DMS53 (cell line): ENCODE results near the gene DDX6.
A peak's percentile ranks its signal among the peaks of the same experiment; 100 is the strongest.
"Not testable (repeated sequence)": the region's sequence is repeated elsewhere in the genome, so short reads cannot be mapped to it uniquely, and the experiment has no call there.

Source experiments
- DNase-seq: peaks from one replicate; lab custom pipeline; 2025; lab: John Stamatoyannopoulos, UW

The DDX6 gene

DNA sequence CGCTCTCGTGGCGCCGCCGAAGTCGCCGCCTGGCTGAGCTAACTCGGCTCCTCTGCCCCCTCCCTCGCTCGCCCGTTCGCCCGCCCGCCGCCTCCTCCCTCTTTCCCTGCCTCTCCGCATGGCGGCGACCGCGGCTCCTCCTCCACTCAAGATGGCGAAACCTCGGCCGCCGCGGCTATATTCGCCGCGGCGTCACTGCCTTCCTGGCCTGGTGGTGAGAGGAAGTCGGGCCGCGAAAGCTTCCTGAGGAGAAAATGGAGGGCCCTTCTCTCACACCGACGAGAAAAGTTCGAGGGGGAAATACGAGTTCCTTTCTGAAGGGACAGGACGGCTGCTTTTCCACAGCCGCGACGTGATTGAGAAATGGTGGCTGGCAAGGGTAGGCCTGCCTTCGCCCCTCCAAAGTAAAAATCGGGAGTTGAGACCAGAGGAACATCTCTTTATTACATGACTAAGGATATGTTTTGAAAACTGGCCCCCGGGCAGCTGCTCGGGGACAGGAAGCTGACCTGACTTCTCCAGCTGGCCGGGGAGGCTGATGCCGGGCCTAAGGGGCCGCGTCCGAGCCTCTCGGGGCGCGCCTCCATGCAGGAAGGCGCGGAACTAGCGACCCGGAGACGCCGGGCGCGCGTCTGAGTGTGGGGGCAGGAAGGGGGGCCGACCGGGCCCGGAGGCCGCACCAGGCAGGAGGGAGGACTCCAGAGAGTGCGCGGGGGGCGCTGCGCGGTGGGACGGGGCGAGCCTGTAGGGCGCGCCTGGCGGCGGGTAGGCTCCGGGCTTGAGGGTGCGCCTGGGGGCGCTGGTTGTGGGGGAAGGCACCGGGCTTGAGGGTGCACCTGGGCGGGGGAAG is at the start of gene DDX6:
DDX6 (minus strand) TSS at position 54 of the 850 bp plus-strand sequence. CDS start 4,913 bp downstream, outside the sequence.
- DNase-seq: peak; percentile 95

- no peak for DNase-seq
Measured at GRCh38 chr11:118838905-118839553, 48.1 kb upstream of the DDX6 start.

DNA sequence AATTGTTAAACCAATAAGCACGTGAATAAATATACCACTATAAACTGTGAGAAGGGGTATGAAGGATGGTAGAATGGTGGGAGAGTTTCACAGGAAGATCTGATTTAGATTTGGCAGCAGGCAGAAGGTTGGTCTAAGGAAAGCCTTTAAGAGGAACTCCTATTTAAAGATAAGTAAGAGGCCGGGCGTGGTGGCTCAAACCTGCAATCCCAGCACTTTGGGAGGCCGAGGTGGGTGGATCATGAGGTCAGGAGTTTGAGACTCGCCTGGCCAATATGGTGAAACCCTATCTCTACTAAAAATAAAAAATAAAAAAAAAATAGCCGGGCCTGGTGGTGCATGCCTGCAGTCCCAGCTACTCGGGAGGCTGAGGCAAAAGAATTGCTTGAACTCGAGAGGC is 46.9 kb upstream of the DDX6 start:
- no peak for DNase-seq

- peak; percentile 24 for DNase-seq
Measured at GRCh38 chr11:118834427-118835028, 43.6 kb upstream of the DDX6 start.

- DNase-seq: no peak
Measured at GRCh38 chr11:118827118-118827517, 36.2 kb upstream of the DDX6 start.

- not testable (repeated sequence) for DNase-seq
Measured at GRCh38 chr11:118822936-118823510, 32.1 kb upstream of the DDX6 start.

GRCh38 chr11:118820412-118821357 is 29.7 kb upstream of the DDX6 start:
- DNase-seq: peak; percentile 33

DNA sequence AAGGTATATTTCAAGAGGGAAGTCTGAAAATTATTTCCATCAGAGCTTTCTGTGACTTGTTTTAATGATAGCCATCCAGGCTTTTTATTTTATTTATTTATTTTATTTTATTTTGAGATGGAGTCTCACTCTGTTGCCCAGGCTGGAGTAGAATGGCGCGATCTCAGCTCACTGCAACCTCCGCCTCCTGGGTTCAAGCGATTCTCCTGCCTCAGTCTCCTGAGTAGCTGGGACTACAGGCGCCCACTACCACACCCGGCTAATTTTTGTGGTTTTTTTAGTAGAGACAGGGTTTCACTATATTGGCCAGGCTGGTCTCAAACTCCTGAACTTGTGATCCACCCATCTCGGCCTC is 29.0 kb upstream of the DDX6 start:
- DNase-seq: not testable (repeated sequence)

DNA sequence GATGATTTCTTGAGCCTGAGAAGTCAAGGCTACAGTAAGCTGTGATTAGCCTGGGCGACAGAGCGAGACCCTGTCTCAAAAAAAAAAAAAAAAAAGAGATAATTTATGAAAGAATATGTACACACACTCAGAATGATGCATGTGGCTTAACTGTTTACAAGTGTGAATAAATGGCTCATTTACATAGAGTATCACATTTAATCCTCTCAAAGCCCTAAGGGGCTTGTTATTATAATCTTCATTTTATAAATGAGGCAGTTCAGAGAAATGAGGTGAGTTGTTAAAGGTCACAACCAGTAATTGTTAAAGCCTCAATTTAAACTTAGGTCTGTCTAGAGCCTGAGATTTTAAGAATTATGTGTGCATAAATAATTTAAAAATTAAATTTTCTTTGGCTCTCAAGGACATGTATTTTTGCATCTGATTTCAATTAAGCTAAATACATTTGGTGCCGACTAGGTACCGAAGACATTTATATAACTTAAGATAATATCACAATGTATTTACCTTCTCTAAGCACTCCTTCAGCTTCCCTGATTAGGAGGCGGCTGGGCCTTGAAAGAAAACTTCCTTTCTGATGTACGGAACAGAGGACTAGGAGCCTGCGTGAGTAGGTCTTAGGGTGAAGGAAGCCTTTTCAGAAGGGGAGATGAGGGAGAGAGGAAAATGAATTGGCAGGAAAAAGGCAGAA is 28.5 kb upstream of the DDX6 start:
- no peak for DNase-seq

DNA sequence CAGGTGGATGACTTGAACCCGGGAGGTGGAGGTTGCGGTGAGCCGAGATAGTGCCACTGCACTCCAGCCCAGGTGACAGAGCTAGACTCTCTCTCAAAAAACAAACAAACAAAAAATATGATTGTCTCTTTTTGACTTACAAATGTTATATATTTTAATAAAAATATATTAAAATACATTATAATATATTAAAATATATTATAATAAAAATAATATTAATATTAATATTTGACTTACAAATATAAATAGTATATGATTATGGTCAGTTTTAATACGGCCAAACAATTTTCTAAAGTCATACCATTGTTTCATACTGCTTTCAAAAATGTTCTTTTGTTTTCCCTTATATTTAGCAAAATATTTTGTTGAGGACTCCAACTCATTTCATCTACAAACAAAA is 27.2 kb upstream of the DDX6 start:
- DNase-seq: no peak

DNA sequence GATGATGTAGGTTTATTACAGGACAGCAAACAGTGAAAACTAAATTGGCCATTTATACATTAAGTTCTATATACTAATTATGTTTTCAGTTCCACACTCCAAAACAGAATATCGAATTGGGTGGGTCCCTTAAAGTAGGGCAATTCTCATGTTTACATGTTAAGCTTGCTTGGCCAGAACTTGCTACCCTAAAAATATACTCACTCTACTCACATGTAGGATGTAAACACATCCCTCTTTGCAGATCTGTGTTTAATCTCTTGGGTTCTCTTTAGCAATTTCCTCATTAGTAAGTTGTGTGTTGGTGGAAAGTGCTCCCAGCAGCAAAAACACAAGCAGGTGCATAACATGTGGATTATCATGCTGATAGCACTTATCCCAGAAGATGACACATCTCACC is 22.6 kb upstream of the DDX6 start:
- DNase-seq: no peak

GRCh38 chr11:118812485-118812884 is 21.5 kb upstream of the DDX6 start:
- DNase-seq: no peak

DNA sequence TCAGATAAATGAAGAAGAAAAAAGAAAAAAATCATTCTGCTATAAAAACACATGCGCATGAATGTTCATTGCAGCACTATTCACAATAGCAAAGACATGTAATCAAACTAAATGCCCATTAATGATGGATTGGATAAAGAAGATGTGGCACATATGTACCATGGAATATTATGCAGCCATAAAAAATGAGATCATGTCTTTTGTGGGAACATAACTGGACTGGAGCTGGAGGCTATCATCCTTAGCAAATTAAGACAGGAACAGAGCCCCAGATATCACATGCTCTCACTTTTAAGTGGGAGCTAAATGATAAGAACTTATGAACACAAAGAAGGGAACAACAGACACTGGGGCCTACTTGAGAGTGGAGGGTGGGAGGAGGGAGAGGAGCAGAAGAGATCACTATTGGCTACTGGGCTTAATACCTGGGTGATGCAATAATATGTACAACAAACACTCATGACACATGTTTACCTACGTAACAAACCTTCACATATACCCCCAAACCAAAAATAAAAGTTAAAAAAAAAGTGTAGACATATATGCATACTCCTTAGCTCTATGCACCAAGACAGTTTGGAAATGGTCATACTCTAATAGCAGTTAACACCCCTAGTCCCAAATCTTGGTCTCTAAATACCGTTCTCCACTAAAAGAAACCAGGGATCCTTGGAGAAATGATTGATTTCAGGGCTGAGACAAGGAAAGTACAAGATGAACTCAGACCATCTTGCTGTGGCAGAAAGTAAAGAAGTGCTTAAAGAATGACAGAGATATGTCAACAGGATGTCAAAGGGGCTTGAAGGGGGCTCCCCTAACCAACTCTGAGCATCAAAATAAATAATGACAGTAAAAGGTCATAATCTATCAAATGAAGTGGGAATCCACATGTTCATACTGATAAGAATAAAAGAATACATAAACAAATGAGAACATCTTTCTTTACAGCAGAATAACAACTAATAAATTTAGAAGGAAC is 17.1 kb upstream of the DDX6 start:
- DNase-seq: no peak

DNA sequence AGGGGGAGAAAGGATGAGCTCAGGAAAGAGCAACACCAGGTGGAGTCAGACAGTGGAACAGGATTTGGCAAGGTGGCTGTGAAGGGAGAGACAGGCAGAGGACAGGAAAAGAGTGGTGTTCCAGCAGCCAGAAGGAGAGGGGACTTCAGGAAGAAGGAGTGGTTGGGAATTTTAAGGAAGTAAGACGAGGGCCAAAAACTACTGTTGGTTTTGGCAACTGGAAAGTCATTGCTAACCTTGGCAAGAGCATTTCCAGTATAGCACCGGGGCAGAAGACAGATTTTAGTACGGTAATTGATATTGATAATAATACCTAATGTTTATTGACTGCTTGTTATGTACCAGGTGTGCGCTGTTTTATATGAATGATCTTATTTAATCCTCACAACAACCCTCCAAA is 15.4 kb upstream of the DDX6 start:
- DNase-seq: no peak

DNA sequence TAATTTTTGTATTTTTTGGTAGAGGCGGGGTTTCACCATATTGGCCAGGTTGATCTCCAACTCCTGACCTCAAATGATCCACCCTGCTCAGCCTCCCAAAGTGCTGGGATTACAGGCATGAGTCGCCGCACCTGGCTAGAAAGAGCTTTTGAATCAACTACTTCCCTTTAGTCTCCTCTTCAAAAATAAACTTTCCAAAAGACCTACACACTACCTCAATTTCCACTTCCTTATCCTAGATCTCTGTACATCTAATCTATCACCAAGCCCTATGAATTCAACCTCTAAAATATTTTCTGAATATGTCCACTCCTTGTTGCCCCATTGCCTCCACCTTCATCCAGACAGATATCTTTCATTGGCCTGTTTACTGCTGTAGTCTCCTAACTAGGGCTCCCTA is 13.1 kb upstream of the DDX6 start:
- no peak for DNase-seq

DNA sequence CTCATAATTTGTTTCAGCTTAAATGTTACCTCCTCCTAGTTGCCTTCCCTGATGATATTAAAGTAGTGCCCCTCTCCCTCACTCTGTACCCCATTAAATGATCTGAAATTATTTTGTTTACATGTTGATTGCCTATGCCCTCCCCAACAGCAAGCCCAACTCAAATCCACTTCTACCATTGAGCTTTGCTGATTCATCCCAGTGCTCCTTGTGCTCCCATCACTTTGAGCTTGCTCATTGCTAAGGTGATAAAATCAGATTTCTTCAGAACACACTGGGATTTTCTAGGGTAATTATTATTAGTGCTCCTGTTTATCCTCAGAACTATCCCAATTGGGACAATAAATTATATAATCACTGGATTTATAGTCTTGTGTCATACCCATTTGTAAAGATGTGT is 8.4 kb upstream of the DDX6 start:
- DNase-seq: no peak

GRCh38 chr11:118797510-118797909 is 6.5 kb upstream of the DDX6 start:
- DNase-seq: no peak

DNA sequence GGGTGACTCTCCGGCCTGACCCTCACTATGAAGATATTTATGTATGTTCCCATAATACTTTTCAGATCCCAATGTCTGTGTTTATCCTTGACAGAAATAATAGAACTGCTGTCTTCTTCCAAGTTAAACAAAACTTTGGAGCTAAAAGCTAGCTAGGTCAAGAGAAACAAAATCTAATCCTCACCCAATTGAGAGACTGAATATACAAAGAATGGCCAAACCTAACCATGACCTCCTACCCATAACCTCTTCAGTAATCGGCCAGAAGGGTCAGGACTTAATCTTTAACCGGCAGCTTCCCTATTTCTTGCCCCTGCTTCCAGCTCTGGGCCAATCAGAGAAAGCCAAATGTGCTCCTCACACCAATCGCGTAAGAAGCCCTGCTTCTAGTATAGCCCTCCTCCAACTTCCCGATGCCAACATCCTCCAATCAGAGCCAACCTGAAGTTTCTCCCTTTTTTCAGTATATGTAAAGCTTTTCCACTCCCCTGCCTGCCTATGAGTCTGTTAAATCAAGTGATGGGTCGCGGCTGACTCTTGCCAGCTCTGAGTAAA is 1.7 kb upstream of the DDX6 start:
- peak; percentile 85 for DNase-seq

GRCh38 chr11:118791961-118792569 is 1.1 kb upstream of the DDX6 start:
- peak; percentile 48 for DNase-seq
